Ectodermal cell (in vitro differentiated cells): Measurements from ENCODE around the gene SCAPER.
A peak's percentile ranks its signal among the peaks of the same experiment; 100 is the strongest.
"Not testable (repeated sequence)": the region's sequence is repeated elsewhere in the genome, so short reads cannot be mapped to it uniquely, and the experiment has no call there.

Experiments used
- H3K27ac ChIP-seq: 2 replicates; pipeline ENCODE4 v1.7.0; 2013; ENCODE audit warnings: mild to moderate bottlenecking, low read depth, low read length; ENCODE audit not compliant: insufficient read depth, poor library complexity, severe bottlenecking
- H3K27me3 ChIP-seq: 2 replicates; pipeline ENCODE4 v1.7.0; 2013; ENCODE audit warnings: mild to moderate bottlenecking, low read length; ENCODE audit not compliant: insufficient read depth, control insufficient read depth, poor library complexity, severe bottlenecking
- H3K36me3 ChIP-seq: one replicate; pipeline ENCODE4 v1.7.0; 2013; ENCODE audit warnings: low read length; ENCODE audit not compliant: control insufficient read depth, insufficient read depth
- H3K4me1 ChIP-seq: one replicate; pipeline ENCODE4 v1.7.0; 2013; ENCODE audit warnings: low read length; ENCODE audit not compliant: control insufficient read depth, insufficient read depth
- H3K4me3 ChIP-seq: 2 replicates; pipeline ENCODE4 v1.7.0; 2013; ENCODE audit warnings: low read depth, low read length, control low read depth; ENCODE audit not compliant: insufficient read depth
- H3K9me3 ChIP-seq: 2 replicates; pipeline ENCODE4 v1.7.0; 2013; ENCODE audit warnings: mild to moderate bottlenecking, low read length, moderate library complexity; ENCODE audit not compliant: control insufficient read depth
- WGBS, 2 experiments: methylation state at CpG; one replicate each; pipeline ENCODE4 v1.1.7; 2013; ENCODE audit warnings: missing lambda C conversion rate in 2 of 2; 5-methylcytosine and 5-hydroxymethylcytosine counted together

SCAPER gene

GRCh38 chr15:76913737-76914136 lies 8.6 kb upstream of the SCAPER start:
- Histone ChIP-seq H3K36me3 (no peaks in the 10 kb centered on the region), H3K27me3 (no peaks in the 10 kb centered on the region), H3K4me3 (no peak overlapping the region), H3K4me1 (no peaks in the 10 kb centered on the region), H3K27ac (no peak overlapping the region), H3K9me3 (no peaks in the 10 kb centered on the region)
- 92 to 94% methylated on average over 2 of the region's 2 CpGs for WGBS, 2 experiments

GRCh38 chr15:76912430-76912829 lies 7.3 kb upstream of the SCAPER start:
- Histone ChIP-seq H3K4me1 (no peaks in the 10 kb centered on the region), H3K4me3 (no peak overlapping the region), H3K27ac (no peak overlapping the region), H3K27me3 (peaks cover 3% of the 10 kb centered on the region), H3K9me3 (no peaks in the 10 kb centered on the region), H3K36me3 (no peaks in the 10 kb centered on the region)
- 98 to 100% methylated on average over 4 of the region's 4 CpGs for WGBS, 2 experiments

- Histone ChIP-seq H3K27me3 (peaks cover 19% of the 10 kb centered on the region), H3K4me1 (peaks cover 6% of the 10 kb centered on the region), H3K4me3 (no peak overlapping the region), H3K36me3 (no peaks in the 10 kb centered on the region), H3K27ac (no peak overlapping the region), H3K9me3 (no peaks in the 10 kb centered on the region)
- WGBS, 2 experiments = 58 to 60% methylated on average over 9 of the region's 9 CpGs
These were observed 715 bp upstream of the SCAPER start for GRCh38 chr15:76905855-76906254.

- H3K36me3 ChIP-seq = no peaks in the 10 kb centered on the region
- H3K4me3 ChIP-seq = peak overlapping the region; percentile 76
- H3K9me3 ChIP-seq = no peaks in the 10 kb centered on the region
- H3K27me3 ChIP-seq = peaks cover 19% of the 10 kb centered on the region
- 1 to 2% methylated on average over 29 of the region's 29 CpGs for WGBS, 2 experiments
- H3K27ac ChIP-seq = peak overlapping the region; percentile 26
- H3K4me1 ChIP-seq = peaks cover 6% of the 10 kb centered on the region
These were observed 603 bp downstream of the SCAPER start for GRCh38 chr15:76904461-76905012.

GRCh38 chr15:76903251-76903681 lies 1.9 kb downstream of the SCAPER start:
- peaks cover 19% of the 10 kb centered on the region for H3K27me3 ChIP-seq
- no peaks in the 10 kb centered on the region for H3K9me3 ChIP-seq
- no peak overlapping the region for H3K4me3 ChIP-seq
- H3K36me3 ChIP-seq = no peaks in the 10 kb centered on the region
- H3K27ac ChIP-seq = no peak overlapping the region
- H3K4me1 ChIP-seq = peaks cover 6% of the 10 kb centered on the region

- peaks cover 15% of the 10 kb centered on the region for H3K27me3 ChIP-seq
- H3K9me3 ChIP-seq = no peaks in the 10 kb centered on the region
- peaks cover 6% of the 10 kb centered on the region for H3K4me1 ChIP-seq
- H3K36me3 ChIP-seq = no peaks in the 10 kb centered on the region
- H3K4me3 ChIP-seq = no peak overlapping the region
- 93 to 95% methylated on average over 2 of the region's 2 CpGs for WGBS, 2 experiments
- H3K27ac ChIP-seq = no peak overlapping the region
These were observed 3.2 kb downstream of the SCAPER start for GRCh38 chr15:76901965-76902364.

GRCh38 chr15:76899931-76900310 lies 5.2 kb downstream of the SCAPER start:
- H3K4me3 ChIP-seq, H3K4me1 ChIP-seq, H3K36me3 ChIP-seq, H3K27me3 ChIP-seq, H3K9me3 ChIP-seq, H3K27ac ChIP-seq: not testable (repeated sequence)
- no CpG with 5 or more reads among the region's 6 CpGs for WGBS, 2 experiments

GRCh38 chr15:76899176-76899930 lies 5.8 kb downstream of the SCAPER start:
- not testable (repeated sequence) for H3K4me3 ChIP-seq, H3K36me3 ChIP-seq

GRCh38 chr15:76898102-76898501 lies 7.0 kb downstream of the SCAPER start:
- Histone ChIP-seq H3K4me3 (no peak overlapping the region), H3K36me3 (no peaks in the 10 kb centered on the region), H3K4me1 (no peaks in the 10 kb centered on the region), H3K27me3 (no peaks in the 10 kb centered on the region), H3K27ac (no peak overlapping the region), H3K9me3 (no peaks in the 10 kb centered on the region)
- 87 to 95% methylated on average over 4 of the region's 4 CpGs for WGBS, 2 experiments

More at GRCh38 chr15:76899176-76899930, 5.8 kb downstream of the SCAPER start:
- not testable (repeated sequence) for H3K4me1 ChIP-seq, H3K9me3 ChIP-seq, H3K27ac ChIP-seq, H3K27me3 ChIP-seq
- WGBS, 2 experiments = 92% methylated on average over 39 of the region's 39 CpGs

GRCh38 chr15:76894174-76894573 lies 11.0 kb downstream of the SCAPER start:
- H3K4me3 ChIP-seq = no peak overlapping the region
- WGBS, 2 experiments = 93 to 98% methylated on average over 2 of the region's 2 CpGs
- H3K36me3 ChIP-seq = no peaks in the 10 kb centered on the region
- no peaks in the 10 kb centered on the region for H3K27me3 ChIP-seq
- H3K27ac ChIP-seq = no peak overlapping the region
- H3K9me3 ChIP-seq = no peaks in the 10 kb centered on the region
- no peaks in the 10 kb centered on the region for H3K4me1 ChIP-seq
